Measurements from ENCODE around the gene CBX5. TPM values are rescaled to one million over a fixed set of nuclear protein-coding genes. Genes with fewer than 3 reads are reported as not detected.
"Not testable (repeated sequence)": the region's sequence is repeated elsewhere in the genome, so short reads cannot be mapped to it uniquely, and the experiment has no call there.

The CBX5 gene
- total and polyA plus RNA-seq, 2 of the 8 experiments (the other 6 are each of a cell fraction or from before 2014, with no cell fraction given): 62.4 to 231 TPM

DNA sequence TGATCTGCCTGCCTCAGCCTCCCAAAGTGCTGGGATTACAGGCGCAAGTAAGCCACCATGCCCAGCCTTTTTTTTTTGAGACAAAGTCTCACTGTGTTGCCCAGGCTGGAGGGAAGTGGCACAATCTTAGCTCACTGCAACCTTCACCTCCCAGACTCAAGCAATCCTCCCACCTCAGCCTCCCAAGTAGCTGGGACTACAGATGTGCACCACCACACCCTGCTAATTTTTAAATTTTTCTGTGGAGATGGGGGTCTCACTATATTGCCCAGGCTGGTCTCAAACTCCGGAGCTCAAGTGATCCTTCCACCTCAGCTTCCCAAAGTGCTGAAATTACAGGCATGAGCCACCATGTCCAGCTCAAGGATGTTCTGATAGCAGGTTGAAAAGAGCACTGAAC, 85.3 kb downstream of the CBX5 start:
- H3K79me2 ChIP-seq (ENCODE audit: control insufficient read depth in 1 of 2, insufficient read depth in 2 of 2, low read length in 2 of 2); H3K9me3 ChIP-seq (ENCODE audit: insufficient read depth in 2 of 2, low read depth in 1 of 2, low read length in 1 of 2); FAIRE-seq; H3K4me1 ChIP-seq (replicated peaks in 1 of 4; ENCODE audit: control insufficient read depth in 3 of 4, insufficient read depth in 4 of 4, low read length in 3 of 4); H4K20me1 ChIP-seq (replicated peaks in 1 of 2; ENCODE audit: control insufficient read depth in 1 of 2, insufficient read depth in 2 of 2, low read length in 2 of 2); H3K23ac ChIP-seq (ENCODE audit: insufficient read length); H2BK20ac ChIP-seq (ENCODE audit: low read length); H3K4me2 ChIP-seq (ENCODE audit: insufficient read depth in 1 of 2, low read depth in 2 of 2, low read length in 2 of 2); H4K8ac ChIP-seq (ENCODE audit: extremely low read depth, insufficient read depth, low read length); H3K36me3 ChIP-seq (ENCODE audit: control insufficient read depth in 2 of 4, insufficient read depth in 4 of 4, low read length in 3 of 4); H2BK15ac ChIP-seq (ENCODE audit: low read length); H2BK12ac ChIP-seq (ENCODE audit: low read depth, low read length); H4K5ac ChIP-seq (ENCODE audit: insufficient read length, low read depth, low read length); H2BK120ac ChIP-seq (replicated peaks; ENCODE audit: low read depth, low read length); H3K18ac ChIP-seq (ENCODE audit: extremely low read depth, low read length); H3K56ac ChIP-seq (replicated peaks; ENCODE audit: insufficient read length, low read depth, low read length); H2AK5ac ChIP-seq (ENCODE audit: low read depth, low read length); H3K14ac ChIP-seq (ENCODE audit: insufficient read length); H3K4ac ChIP-seq (replicated peaks; ENCODE audit: insufficient read length, low read depth, low read length); DNase-seq (ENCODE audit: low read depth in 1 of 2, low spot score in 2 of 2); H3K9ac ChIP-seq (replicated peaks in 1 of 4; ENCODE audit: extremely low read depth in 1 of 4, low read depth in 3 of 4, low read length in 3 of 4); H3K79me1 ChIP-seq (ENCODE audit: low read depth, low read length); H3K27ac ChIP-seq (ENCODE audit: low read depth, low read length); H3K4me3 ChIP-seq (ENCODE audit: extremely low read depth in 1 of 4, insufficient read depth in 2 of 4, low read depth in 3 of 4, low read length in 4 of 4); H3K23me2 ChIP-seq (ENCODE audit: low read depth, low read length); H2AFZ ChIP-seq (ENCODE audit: low read length); H4K91ac ChIP-seq (replicated peaks; ENCODE audit: insufficient read length, low read length); H2BK5ac ChIP-seq (ENCODE audit: low read depth, low read length): not testable (repeated sequence)
- peaks cover 6 to 64% (median 38%) of the 10 kb centered on the region in 4 experiments for H3K27me3 ChIP-seq (replicated peaks in 1 of 4; ENCODE audit: control insufficient read depth in 3 of 4, extremely low read depth in 1 of 4, insufficient read depth in 3 of 4, low read length in 3 of 4)
- CTCF ChIA-PET (ENCODE audit: partially characterized antibody): interaction anchor here (0.6 to 20.1 kb wide), 13 partner anchors 6 to 534 kb away, joined by 3 to 339 read pairs (median 6); partner anchors contain the start of genes HOXC5 and HOXC6
- POLR2A ChIA-PET (ENCODE audit: partially characterized antibody): interaction anchor here (0.5 kb wide), 1 partner anchor 131 kb away, joined by 3 read pairs; no protein-coding TSS in a partner anchor
- WGBS, 2 experiments (ENCODE audit: extremely low coverage in 1 of 2, insufficient coverage in 1 of 2, insufficient read length in 1 of 2, insufficient replicate concordance in 2 of 2, low coverage in 1 of 2, low lambda C conversion rate in 2 of 2, missing lambda C conversion rate in 1 of 2): 73% methylated on average over 2 of the region's 2 CpGs; no CpG with 5 or more reads in 1 of the 2 experiments
